HFFc6 (cell line): Measurements from ENCODE around the gene CDK7. TPM values are rescaled to one million over a fixed set of nuclear protein-coding genes. Genes with fewer than 3 reads are reported as not detected.
"Not testable (repeated sequence)": the region's sequence is repeated elsewhere in the genome, so short reads cannot be mapped to it uniquely, and the experiment has no call there.

ENCODE experiments used
- DNase-seq: peaks from one replicate; pipeline ENCODE4 v3.0.0-alpha.2; 2018
- H3K27ac Mint-ChIP-seq: 2 replicates; pipeline ENCODE4 v1.8.0; 2020; ENCODE audit warnings: mild to moderate bottlenecking, mixed read lengths
- H3K27me3 Mint-ChIP-seq: 2 replicates; pipeline ENCODE4 v1.8.0; 2021; ENCODE audit warnings: mild to moderate bottlenecking, moderate library complexity, mixed read lengths; ENCODE audit not compliant: insufficient read depth
- H3K36me3 Mint-ChIP-seq: 2 replicates; pipeline ENCODE4 v1.8.0; 2021; ENCODE audit warnings: low read depth, mixed read lengths
- H3K4me1 Mint-ChIP-seq: 2 replicates; pipeline ENCODE4 v1.8.0; 2020; ENCODE audit warnings: low read depth, mixed read lengths
- H3K4me3 Mint-ChIP-seq: 2 replicates; pipeline ENCODE4 v1.8.0; 2020; ENCODE audit warnings: mild to moderate bottlenecking, moderate library complexity, mixed read lengths
- H3K9me3 Mint-ChIP-seq: 2 replicates; pipeline ENCODE4 v1.8.0; 2020; ENCODE audit warnings: mild to moderate bottlenecking, mixed read lengths
- CTCF ChIP-seq: fragments of 200-600 bp; sonication (generic); IDR thresholded peaks from 2 replicates; pipeline ENCODE4 v1.5.0; 2021; ENCODE audit warnings: antibody characterized with exemption, mild to moderate bottlenecking
- total RNA-seq, 6 experiments: library from RNA; stranded (reverse); fragmentation: NEBNext Ultra II Directional; extraction: Animal tissue kit (Norgen Biotek cat#: 25700); gene quantifications; 2 replicates in 1 of 6; 3 replicates in 5 of 6; pipeline ENCODE4 v1.2.3, GENCODE V29; 2021

CDK7 gene
- total RNA-seq, 6 experiments from 2014 or later = 46.9 to 61.0 (median 54.1) TPM

DNA sequence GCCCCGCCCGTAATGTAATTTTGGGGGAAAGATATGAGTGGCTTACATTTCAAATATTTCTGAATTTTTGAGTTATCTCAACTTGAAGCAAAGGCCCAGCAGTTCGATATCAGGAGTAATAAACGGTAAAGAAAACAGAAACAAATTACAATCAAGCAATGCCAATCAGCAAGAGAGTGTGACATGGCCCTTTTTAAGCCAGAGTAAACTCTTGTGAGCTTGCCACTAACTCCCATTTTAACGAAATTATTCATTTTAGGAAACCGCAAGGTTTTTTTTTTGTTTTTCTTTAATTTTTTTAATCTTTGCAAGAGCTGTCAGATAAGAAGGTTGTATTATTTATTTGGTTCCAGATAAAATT, 17.6 kb upstream of the CDK7 start:
- H3K36me3 Mint-ChIP-seq = no peaks in the 10 kb centered on the region; the same call in 1 of the 2 replicates
- H3K27ac Mint-ChIP-seq = no peak overlapping the region
- no peak for DNase-seq
- peak overlapping the region; percentile 100 for H3K4me3 Mint-ChIP-seq
- H3K27me3 Mint-ChIP-seq = no peaks in the 10 kb centered on the region; the same call in 1 of the 2 replicates
- no peaks in the 10 kb centered on the region for H3K9me3 Mint-ChIP-seq
- peaks cover 29% of the 10 kb centered on the region for H3K4me1 Mint-ChIP-seq
- TF ChIP-seq CTCF = no peak

DNA sequence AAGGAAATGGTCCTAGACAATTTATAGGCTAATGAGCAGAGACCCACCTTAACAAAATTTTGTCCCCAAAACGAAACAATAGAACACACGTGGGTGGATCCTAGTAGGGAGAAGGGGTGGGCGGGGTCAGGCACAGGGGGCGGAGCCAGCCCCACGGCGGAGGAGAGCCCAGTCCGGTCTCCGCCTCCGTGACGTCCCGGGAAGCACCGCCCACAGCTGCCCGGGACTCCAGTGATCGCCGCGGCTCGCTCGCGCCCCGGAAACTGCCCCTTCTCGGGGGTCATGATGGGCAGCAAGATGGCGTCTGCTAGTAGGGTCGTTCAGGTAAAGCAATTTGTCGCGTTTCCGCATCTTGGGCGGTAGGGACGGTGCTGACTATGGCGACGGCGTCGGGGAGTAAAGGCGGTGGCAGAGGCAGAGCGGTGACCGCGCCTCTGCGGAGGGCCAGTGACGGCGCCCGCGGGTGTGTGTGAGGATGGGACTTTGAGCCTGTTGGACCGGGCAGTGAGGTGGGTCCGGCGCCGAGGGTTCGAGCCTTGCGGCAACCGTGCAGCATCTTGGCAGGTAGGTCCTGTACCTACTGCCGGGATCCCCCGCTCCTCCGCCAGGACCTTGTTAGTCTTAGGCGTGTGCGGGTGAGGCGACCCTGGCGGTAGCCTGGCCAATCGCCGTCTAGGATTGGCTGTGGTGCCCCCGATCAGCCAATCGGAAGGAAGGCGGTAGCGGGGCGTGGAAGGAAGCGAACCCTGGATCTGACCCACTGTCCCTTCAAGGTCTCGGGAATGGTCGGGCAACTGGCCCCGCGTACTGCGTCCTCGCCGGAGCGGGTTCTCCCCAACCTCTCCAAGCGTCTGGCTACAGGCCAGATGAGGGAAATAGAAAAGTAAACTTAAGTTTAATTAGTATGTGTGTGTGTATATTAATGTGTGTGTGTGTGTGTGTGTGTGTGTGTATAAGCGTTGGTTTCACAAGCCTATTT, 16.8 kb upstream of the CDK7 start:
- Mint-ChIP-seq H3K36me3 (no peaks in the 10 kb centered on the region; the same call in 1 of the 2 replicates), H3K4me1 (peaks cover 29% of the 10 kb centered on the region), H3K9me3 (no peaks in the 10 kb centered on the region), H3K27ac (peak overlapping the region; percentile 95), H3K4me3 (peak overlapping the region; percentile 100), H3K27me3 (no peaks in the 10 kb centered on the region; the same call in 1 of the 2 replicates)
- peak; percentile 64 for TF ChIP-seq CTCF
- DNase-seq = peak; percentile 89

- DNase-seq = no peak
- Mint-ChIP-seq H3K4me3 (no peak overlapping the region), H3K36me3 (no peaks in the 10 kb centered on the region; the same call in 1 of the 2 replicates), H3K27me3 (no peaks in the 10 kb centered on the region; the same call in 1 of the 2 replicates), H3K27ac (no peak overlapping the region), H3K4me1 (peaks cover 18% of the 10 kb centered on the region), H3K9me3 (no peaks in the 10 kb centered on the region)
- no peak for TF ChIP-seq CTCF
These were observed 14.7 kb upstream of the CDK7 start for GRCh38 chr5:69219939-69220338.

DNA sequence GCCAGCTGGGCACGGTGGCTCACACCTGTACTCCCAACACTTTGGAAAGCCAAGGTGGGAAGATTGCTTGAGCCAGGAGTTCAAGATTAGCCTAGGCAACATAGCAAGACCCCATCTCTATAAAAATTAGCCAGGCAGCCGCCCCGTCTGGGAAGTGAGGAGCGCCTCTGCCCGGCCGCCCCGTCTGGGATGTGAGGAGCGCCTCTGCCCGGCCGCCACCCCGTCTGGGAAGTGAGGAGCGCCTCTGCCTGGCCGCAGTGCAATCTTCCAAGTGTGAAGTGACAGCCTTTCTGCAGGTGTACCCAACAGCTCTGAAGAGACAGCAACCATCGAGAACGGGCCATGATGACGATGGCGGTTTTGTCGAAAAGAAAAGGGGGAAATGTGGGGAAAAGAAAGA, 14.3 kb upstream of the CDK7 start:
- not testable (repeated sequence) for H3K4me3 Mint-ChIP-seq, DNase-seq, H3K36me3 Mint-ChIP-seq, H3K9me3 Mint-ChIP-seq, H3K27ac Mint-ChIP-seq, H3K27me3 Mint-ChIP-seq
- H3K4me1 Mint-ChIP-seq = peaks cover 17% of the 10 kb centered on the region

- DNase-seq, H3K4me3 Mint-ChIP-seq, H3K27me3 Mint-ChIP-seq, H3K27ac Mint-ChIP-seq, H3K9me3 Mint-ChIP-seq, H3K36me3 Mint-ChIP-seq: not testable (repeated sequence)
- H3K4me1 Mint-ChIP-seq = peaks cover 17% of the 10 kb centered on the region
These were observed 13.9 kb upstream of the CDK7 start for GRCh38 chr5:69220833-69221232.

DNA sequence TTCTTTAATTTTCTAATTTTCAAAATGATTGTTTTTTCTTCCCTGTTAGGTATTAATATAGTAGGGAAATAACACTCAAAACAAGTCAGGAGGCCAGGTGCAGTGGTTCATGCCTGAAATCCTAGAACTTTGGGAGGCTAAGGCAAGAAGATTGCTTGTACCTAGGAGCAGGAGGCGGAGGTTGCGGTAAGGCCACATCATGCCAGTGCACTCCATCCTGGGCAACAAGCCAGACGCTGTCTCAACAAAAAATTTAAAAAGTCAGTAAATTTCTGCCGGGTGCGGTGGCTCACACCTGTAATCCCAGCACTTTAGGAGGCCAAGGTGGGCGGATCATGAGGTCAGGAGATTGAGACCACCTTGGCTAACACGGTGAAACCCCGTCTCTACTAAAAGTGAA, 10.2 kb upstream of the CDK7 start:
- no peaks in the 10 kb centered on the region for H3K27me3 Mint-ChIP-seq
- TF ChIP-seq CTCF = no peak
- no peak for DNase-seq
- no peak overlapping the region for H3K4me3 Mint-ChIP-seq
- no peaks in the 10 kb centered on the region for H3K4me1 Mint-ChIP-seq
- no peaks in the 10 kb centered on the region for H3K9me3 Mint-ChIP-seq
- H3K27ac Mint-ChIP-seq = no peak overlapping the region
- H3K36me3 Mint-ChIP-seq = no peaks in the 10 kb centered on the region; the same call in 1 of the 2 replicates
